ENCODE results near the gene FGF4.
"Not testable (repeated sequence)": the region's sequence is repeated elsewhere in the genome, so short reads cannot be mapped to it uniquely, and the experiment has no call there.

Gene FGF4

DNA sequence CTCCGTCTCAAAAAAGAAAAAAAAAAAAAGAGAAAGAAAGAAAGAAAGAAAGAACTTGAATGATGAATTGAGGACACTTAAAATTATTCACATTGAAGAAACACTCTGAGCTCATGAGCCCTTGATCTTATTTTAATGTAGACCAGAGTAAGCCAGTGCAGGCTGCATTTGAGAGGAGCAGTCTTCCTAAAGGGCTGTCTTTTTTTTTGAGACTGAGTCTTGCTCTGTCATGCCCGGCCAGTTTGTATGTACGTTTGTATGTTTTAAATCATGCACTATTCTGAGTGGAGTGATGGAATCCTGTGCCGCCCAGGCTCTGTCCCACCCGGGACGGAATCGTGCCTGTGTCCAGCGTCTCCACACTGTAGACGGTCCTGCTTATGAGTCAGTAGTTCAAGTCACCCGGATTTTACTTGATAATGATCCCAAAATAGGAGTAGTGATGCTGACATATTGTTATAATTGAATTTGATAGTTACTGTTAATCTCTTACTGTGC lies 9.6 kb downstream of the FGF4 start:
- DNase-seq: no peak

DNA sequence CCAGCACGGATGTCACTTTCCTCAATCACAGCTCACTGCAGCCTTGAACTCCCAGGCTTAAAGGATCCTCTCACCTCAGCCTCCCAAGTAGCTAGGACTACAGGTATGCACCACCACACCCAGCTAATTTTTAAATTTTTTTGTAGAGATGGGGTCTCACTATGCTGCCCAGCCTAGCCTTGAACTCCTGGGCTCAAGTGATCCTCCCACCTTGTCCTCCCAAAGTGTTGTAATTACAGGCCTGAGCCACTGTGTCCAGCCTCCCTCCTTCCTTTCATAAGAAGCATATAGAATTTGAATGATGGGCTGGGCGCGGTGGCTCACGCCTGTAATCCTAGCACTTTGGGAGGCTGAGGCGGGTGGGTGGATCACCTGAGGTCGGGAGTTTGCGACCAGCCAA lies 10.2 kb downstream of the FGF4 start:
- not testable (repeated sequence) for DNase-seq

DNA sequence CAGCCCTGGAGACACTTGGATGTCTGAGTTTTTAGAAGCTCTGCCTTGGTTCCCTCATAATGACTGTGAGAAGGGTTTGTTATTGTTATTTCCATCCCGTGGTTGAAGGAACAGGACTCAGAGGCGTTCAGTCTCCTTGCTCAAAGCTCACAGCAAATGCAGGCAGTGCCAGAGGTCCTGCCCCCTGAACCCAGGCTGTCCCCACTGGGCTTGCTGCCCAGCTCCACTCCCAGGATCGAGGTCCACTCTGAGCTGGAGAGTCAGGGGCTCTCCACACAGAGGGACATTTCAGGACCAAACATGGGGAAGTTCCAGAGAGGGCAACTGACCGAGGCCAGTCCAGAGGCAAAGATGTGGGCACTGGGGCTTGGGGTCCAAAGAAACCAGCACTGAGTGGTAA lies 14.8 kb downstream of the FGF4 start:
- DNase-seq: no peak

DNA sequence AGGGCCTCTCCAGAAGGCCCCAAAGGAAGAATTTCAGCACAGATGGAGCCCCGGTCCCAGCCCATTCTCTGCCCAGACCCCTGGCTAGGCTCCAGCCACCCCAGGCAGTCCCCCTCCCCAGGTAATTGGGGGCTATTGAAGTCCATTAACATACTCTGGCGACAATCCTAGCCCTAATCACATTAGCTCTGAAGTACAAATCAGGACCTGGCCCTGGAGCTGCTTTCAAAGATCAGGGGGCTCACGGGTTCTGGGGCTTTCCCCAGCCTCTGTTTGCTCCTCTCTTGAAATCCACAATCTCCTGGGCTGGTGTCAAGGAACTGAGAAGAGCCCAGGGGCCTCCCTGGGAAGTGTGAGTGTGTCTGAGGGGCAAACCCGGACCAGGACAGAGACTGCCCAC lies 22.3 kb downstream of the FGF4 start:
- DNase-seq: no peak

DNA sequence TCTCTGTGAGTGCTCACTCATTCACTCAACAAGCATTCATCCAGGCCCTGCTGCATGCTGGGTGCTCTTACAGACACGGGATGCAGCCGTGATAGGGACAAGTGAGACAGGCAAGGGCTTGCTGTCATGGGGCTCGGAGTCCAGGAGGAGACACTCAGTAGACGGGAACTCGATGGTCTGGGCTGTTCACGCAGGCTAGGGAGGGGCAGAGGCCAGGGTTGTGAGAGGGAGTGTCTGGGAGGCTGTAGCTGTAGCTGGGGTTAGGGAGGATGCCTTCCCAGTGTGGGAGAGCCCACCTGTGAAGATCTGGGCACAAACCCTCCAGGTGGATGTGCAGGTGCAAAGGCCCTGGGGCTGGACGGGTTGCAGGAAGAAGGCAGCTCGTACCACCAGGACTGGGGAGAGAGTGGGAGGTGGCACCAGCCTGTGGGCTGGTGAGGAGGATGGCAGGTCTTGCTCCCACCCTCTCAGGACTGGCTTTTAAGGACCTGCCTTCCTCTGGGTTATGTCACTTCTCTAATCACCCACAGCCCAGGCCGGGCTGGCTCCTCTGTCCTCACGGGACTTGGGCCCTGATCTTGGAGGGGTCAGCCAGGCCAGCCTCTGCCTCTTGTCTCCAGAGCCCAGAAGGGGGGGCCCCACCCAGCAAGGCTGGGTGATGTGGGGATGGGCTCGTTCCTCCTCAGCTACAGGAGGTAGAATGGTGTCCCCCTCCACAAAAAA lies 24.1 kb downstream of the FGF4 start:
- DNase-seq: no peak

DNA sequence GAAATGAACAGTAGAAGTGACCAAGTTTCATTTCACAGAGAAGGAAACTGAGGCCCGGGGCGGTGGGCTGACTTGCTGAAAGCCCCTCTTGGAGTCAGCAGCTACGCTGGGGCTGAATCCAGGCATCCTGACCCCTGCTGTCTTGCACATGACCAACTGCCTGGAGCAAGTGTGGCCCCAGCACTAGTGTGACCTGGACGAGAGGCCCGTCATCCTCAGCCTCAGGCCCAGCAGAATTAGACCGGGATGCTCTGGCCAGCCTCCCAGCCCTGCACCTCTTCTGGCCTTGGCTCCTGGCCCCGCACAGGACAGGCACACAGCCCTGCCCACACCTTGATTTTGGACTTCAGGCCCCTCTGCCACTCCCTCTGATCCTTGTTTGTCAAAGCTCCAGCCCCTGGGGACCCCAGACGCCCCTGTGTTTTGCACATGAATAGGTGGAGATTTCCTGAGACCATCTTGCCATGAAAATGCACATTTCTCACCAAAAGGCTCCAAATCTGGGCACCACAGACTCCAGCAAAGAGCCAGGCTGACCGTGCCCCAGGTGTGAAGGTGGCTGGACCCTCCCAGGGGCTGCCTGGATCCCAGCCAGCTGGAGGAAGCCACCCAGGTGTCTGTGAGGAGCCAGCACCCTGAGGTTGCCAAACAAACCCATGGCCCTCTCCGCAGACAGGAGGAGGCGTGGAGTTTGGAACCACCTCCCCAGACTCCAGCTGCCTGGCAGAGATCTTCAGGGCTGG lies 24.9 kb downstream of the FGF4 start:
- DNase-seq: no peak

DNA sequence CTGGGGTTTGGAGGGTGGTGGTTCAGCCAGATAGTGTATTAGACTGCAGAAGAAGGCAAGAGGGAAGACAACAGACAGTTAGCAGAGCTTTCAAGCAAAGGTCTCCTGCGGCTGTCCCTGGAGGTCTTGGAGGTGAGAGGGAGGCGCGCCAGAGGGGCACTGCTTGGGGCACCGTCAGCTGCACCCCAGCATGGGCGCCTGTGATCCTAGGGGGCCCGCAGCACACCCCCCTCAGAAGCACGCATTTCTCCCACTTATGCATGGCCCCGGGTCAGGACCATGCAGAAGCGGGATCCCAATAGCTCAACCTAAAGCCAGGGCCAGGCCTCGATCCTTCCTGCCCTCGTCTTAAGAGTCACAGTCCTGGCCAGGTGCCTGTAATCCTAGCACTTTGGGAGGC lies 26.5 kb downstream of the FGF4 start:
- DNase-seq: no peak

DNA sequence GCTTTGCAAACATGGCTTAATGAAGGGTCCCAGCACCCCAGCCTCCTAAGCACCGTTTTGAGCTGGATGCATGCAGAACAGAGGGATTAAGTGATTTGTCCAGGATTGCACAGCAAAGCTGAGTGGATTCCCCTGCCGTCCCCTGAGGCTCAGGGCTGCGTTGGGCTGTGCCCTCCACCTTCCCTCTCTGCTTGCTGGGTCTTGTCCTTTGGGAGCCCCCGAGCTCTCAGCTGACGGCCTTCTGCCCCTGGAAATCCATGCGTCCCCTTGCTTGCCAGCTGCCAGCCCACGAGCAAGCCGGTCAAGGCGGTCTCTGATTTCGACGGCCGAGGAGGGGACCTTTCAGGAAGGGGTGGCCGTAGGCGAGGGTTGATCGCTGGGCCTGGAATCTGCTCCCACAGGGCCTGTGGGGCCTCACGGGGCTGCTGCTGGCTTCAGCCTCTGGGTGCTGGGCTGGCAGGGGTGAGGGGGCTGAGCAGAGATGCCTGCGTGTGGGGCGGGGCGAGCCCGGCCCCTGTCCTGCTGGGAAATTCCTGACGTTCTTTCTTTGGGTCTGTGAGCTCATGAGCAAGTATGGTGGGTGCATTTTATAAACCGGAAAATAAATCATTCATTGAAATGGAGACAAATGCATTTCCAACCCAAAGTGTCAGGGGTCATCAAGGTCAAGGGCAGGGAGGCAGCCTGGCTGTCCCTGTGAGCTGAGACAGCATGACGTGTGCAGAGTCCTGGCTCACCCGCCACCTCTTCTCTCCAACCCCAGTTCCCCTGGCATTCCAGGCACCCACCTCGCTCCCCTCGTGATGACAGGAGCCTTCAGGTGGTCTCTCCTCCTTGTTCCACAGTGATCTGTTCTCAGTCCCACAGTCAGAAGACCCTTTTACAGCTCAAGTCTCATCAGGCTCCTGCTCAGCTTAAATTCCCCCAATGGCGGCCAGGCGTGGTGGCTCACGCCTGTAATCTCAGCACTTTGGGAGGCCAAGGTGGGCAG lies 28.1 kb downstream of the FGF4 start:
- DNase-seq: no peak

DNA sequence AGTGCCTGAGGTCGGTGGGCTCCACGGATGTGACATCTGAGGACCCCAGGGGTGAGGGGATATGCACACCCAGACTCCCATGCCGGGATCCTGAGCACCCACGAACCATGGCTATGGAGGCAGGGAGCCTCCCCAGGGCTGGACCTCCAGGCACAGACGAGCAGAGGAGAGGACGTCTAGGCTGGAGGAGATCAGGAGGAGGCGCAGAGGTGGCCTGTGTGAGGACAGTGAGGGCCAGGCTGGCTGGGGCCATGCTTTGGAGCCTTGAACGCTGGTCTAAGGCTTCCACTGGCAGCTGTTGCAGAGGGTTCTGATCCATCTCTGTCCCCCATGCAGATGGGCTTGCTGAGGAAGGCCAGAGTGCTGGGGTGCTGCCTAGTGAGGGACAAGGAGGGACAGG lies 29.0 kb downstream of the FGF4 start:
- DNase-seq: no peak

DNA sequence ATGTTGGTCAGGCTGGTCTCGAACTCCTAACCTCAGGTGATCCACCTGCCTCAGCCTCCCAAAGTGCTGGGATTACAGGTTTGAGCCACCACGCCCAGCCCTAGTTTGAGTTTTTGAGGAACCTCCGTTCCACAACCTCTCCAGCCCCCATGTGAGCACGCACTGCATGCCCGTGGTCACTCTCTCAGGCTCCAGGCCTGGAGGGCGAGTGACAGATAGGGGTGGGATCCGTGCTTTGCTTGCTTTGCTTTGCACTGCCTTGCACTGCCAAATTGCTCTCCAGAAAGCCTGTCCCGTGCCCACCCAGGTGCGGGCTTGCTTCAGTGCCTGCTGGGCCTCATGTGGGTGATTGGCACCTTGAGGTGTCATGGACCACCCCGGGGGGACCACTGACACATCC lies 29.9 kb downstream of the FGF4 start:
- no peak for DNase-seq

DNA sequence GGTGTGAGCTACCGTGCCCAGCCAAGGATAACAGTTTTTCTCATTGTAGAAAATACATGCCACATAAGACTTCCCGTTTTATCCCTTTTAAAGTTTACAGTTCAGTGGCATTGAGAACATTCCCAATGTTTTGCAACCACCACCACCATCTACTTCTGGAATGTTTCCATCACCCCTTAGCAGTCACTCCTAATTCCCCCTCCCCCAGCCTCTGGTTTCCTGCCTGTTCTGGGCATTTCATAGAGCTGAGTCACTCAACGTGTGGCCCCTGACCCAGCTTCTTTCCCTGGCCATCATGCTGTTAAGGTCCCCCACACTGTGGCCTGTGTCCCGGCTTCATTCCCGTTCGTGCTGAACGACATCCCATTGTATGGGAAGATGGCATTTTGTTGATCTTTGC lies 30.7 kb downstream of the FGF4 start:
- no peak for DNase-seq

DNA sequence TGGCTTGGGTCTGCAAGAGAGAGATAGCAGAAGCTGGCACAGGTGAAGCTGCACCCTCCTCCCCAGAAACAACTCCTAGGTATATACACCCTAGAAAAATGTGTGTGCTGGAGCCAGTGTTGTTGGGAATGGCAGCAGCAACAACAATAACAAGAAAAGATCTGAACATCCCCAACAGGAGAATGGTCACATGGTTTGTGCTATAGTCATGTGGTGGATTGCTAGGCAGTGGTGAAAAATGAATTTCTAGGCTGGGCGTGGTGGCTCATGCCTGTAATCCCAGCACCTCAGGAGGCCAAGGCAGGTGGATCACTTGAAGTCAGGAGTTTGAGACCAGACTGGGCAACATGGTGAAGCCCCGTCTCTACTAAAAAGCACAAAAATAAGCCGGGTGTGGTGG lies 40.3 kb downstream of the FGF4 start:
- DNase-seq: no peak

DNA sequence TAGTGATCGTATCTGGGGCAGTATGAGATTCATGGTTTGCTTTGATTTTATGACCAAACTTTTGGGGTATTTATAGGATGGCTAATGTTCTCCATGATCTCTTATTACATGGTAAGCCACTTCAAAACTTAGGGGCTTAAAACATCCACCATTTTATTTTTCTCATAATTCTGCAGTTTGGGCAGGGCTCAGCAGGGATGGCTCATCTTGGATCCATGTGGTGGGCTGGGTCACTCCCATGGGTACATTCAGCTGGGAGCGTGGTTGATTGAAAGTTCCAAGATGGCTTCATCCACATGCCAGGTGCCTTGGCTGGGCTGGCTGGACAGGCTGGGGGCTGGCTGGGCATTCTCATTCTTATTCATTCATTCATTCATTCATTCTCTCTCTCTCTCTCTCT lies 40.8 kb downstream of the FGF4 start:
- DNase-seq: no peak

DNA sequence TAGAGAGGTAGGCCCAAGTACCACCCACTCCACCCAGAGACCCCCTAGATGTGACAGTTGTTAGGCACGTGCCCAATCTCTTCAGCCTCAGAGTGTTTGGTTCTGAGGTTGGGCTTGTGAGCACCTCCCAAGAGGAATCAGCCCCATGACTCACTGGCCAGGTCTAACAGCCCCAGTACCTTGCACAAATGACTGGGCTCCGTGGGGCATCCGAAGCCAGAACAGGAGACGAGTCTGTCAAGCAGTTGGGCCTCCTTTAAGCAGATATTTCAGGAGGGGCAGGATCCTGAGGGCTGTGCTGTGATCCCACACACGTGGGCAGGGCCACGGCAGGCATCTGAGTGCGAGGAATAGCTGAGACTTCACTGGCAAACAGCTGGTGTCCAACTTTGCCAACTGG lies 42.2 kb downstream of the FGF4 start:
- DNase-seq: no peak

DNA sequence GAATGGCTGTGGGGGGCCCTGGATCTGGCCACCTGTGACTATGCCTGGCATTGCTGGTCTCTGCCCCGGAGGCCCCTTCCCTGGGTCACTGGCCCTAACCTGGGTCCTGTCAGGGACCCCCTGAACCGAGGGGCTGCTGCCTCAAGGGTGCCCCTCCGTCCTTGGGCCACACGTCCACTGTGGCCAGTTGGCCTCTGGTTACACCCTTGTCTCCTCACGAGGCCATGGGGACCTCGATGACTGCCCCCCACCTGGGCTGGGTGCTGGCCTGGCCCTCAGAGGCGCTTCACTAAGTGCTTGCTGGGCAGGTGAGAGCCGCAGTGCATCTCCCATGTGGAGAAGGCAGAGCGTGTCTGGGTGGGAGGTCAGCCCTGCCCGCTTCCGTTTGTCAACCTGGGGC lies 44.0 kb downstream of the FGF4 start:
- no peak for DNase-seq

DNA sequence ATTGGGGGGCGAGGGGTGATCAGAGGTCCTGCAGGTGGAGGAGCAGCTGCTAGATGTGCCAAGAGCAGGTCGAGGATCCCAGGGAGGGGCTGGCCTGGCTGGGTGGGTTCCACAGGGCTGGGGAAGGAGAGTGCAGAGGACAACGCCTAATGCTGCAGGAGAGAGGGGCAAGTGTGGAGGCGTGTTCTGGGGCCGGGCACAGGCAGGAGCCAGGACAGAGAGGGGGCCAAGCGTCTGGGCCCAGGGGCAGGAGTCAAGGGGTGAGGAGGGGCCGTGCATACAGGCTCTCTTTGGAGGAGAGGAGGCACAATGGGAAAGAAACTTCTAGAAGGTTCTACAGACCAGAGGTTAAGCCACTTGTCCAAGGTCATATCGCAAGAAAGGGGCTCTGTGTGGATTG lies 44.6 kb downstream of the FGF4 start:
- no peak for DNase-seq

DNA sequence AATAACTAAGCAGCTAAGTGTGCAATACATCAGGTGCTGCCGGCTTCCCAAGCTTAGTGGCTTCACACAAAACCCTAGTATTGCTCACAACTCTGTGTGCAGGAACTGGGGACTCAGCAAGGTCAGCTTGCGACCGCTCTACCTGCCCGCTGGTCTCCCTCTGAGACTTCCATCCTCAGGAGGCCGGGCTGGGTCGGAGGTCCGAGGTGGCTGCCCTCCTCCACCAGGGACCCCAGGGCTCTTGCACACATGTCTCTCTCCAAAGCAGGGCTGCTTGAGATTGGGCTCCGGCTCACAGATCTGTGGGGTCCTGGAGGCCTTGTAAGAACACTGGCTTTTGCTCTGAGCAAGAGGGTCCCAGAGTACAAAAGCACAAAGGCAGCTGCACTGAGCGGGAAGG lies 45.9 kb downstream of the FGF4 start:
- no peak for DNase-seq

DNA sequence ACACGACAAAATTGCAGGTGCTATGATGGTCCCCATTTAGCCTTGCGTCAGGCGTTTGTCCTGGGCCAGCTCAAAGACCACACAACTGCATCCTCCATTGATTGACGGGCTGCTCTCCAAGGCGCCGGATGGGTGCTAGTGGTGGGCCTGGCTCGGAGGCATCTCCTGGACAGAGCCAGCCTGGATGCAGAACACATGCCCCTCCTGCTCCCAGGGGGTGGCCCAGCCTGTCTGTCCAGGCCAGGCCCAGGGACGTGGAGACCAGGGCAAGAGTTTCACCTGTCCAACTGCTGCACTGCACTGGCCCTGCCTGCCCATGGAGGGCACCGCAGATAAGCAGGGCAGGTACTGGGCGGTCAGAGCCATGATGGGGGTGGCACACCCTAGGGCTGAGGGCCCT lies 47.9 kb downstream of the FGF4 start:
- DNase-seq: no peak

DNA sequence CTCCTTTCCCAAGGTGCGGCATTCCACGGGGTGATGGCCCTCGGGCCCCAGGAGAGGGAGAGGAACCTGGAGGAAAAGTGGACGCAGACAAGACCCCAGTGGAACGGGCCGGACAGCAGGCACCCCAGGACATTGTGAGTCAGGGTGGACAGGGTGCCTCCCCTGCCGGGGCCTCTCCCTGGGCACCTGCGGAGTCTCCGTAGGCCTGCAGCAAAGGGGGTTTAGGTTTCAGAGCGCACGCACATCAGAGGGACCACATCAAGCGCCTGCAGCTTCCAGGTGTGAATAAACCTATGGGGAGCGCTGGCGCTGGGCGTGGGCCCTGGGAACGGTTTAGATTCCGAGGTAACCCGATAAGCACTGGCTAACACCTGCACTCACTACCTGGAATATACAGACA lies 48.7 kb downstream of the FGF4 start:
- no peak for DNase-seq

DNA sequence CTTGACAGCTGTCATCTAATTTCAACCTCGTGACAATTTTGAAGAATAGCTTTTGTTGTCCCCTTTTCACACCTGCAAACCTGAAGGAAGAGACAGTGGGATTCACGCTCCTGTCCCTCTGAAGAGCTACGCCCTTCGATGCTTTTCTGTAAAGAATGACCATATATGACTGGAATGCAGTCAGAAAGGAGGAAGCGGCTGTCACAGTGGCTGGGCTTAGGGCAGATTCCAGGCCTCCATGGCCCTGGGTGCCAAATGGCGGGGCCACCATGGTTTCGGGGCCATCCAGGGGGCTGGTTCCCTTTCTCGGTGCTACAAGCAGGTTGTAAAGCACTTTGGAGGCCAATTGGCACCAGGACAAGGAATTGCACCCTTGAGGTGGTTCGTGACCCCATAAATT lies 49.1 kb downstream of the FGF4 start:
- no peak for DNase-seq

DNA sequence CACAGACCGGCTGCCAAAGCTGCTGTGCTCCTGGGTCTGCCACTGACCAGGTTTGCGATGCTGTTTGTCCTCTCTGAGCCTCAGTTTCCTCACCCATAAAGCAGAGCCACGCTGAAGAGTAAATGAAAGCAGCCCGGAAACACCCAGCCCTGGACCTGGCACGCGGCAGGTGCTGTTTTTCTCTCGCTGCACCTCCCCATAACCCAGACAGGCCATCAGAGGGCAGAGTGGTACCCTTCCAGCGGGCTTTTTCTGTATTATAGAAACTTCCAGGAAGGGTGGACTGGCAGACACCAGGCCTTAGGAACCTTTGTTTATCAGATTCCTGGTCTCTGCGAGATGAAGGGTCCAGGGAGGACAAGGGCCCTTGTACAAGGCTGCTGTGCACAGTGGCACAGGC lies 53.4 kb downstream of the FGF4 start:
- no peak for DNase-seq

DNA sequence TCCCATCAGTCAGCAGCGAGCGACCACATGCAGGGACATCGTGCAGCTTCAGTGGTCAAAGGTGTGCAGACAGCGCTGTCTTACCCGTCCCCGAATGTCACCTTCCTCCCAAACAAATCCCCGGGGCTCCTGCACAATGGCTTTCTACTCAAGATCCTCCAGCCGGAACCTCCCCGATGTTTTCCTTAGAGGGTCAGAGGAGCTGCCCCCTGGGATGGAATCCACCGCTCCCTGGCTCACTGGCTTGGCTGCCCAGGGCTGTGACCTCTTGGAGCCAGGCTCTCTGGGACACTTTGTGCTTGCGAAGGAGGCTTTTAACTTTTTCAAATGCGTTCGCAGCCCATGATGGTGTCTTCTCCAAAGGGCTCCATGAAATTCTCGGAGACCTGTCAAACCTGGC lies 54.0 kb downstream of the FGF4 start:
- DNase-seq: no peak
